RWPE1 (cell line): ENCODE results near the gene NR3C2.

Experiments
- CTCF ChIA-PET: fragments of 350-600 bp; sonication (Branson Sonifier 250); formaldehyde crosslinking; extraction: SDS; loops from one replicate; lab custom pipeline; 2021; lab: Yijun Ruan, JAX
- POLR2A ChIA-PET: fragments of 400-600 bp; formaldehyde crosslinking; extraction: SDS; loops from one replicate; lab custom pipeline; 2020; ENCODE audit warnings: antibody characterized with exemption; ENCODE audit not compliant: low non-redundant PET; lab: Yijun Ruan, JAX
- DNase-seq: peaks from one replicate; pipeline ENCODE4 v3.0.0; 2012; ENCODE audit warnings: low spot score
- H3K27ac ChIP-seq: fragments of 450-650 bp; 2 replicates; pipeline ENCODE4 v1.5.1; 2017
- TF ChIP-seq, protein P1 (sequence below): fragments of 450-650 bp; conservative IDR thresholded peaks from 2 replicates; pipeline ENCODE4 v1.5.1; 2017; ENCODE audit warnings: low read depth, mild to moderate bottlenecking

NR3C2 gene

DNA sequence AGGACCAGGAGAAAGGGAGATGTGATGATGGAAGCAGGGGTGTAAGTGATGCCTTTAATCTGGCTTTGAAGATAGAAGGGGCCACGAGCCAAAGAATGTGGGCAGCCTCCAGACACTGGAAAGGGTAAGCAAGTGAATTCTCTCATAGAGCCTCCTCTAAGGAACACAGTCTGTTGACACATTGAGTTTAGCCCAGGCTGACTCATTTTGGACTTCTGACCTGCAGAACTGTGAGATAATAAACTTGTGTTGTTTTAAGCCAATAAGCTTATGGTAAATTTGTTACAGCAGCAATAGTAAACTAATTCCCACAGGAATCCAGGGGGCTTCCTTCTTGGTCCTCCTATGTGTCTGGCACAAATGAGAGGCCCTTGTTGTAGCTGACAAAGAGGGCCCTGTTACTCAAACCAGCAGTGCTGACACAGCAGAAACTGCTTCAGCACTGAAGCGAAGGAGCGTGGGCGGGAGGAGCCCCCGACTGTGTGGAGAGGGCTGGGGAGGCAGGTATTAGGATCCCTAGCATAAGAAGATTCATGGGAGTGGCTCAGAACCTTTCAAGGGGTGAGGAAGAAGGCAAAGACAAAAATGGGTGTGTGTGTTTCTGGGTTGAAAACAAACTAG is 268.7 kb downstream of the NR3C2 start:
- POLR2A ChIA-PET: no interaction called here

DNA sequence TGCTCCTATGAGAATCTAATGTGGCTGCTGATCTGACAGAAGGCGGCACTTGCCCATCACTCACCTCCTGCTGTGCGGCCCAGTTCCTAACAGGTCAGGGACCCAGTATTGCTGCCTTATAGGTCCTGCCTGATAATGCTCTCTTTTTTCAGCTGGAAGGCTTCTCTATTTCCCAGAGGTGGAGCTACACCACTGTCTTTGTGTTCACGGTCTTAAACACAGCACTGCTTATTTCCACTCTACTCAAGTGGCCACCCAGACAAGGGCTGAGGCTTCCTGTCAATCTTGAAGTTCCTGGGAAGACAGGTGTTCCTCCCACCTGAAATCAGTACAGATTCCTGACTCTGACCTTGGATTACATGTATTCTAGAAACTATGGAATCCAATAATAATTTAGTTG is 270.6 kb downstream of the NR3C2 start:
- H3K27ac ChIP-seq: no peak overlapping the region
- ChIA-PET POLR2A (no interaction called here), CTCF (no interaction called here)
- TF ChIP-seq, protein P1, sequence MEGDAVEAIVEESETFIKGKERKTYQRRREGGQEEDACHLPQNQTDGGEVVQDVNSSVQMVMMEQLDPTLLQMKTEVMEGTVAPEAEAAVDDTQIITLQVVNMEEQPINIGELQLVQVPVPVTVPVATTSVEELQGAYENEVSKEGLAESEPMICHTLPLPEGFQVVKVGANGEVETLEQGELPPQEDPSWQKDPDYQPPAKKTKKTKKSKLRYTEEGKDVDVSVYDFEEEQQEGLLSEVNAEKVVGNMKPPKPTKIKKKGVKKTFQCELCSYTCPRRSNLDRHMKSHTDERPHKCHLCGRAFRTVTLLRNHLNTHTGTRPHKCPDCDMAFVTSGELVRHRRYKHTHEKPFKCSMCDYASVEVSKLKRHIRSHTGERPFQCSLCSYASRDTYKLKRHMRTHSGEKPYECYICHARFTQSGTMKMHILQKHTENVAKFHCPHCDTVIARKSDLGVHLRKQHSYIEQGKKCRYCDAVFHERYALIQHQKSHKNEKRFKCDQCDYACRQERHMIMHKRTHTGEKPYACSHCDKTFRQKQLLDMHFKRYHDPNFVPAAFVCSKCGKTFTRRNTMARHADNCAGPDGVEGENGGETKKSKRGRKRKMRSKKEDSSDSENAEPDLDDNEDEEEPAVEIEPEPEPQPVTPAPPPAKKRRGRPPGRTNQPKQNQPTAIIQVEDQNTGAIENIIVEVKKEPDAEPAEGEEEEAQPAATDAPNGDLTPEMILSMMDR: no peak
- DNase-seq: no peak

More for the DNA sequence above, 268.7 kb downstream of the NR3C2 start:
- no peak overlapping the region for H3K27ac ChIP-seq
- no peak for DNase-seq
- CTCF ChIA-PET: no interaction called here
- TF ChIP-seq, protein P1: no peak

DNA sequence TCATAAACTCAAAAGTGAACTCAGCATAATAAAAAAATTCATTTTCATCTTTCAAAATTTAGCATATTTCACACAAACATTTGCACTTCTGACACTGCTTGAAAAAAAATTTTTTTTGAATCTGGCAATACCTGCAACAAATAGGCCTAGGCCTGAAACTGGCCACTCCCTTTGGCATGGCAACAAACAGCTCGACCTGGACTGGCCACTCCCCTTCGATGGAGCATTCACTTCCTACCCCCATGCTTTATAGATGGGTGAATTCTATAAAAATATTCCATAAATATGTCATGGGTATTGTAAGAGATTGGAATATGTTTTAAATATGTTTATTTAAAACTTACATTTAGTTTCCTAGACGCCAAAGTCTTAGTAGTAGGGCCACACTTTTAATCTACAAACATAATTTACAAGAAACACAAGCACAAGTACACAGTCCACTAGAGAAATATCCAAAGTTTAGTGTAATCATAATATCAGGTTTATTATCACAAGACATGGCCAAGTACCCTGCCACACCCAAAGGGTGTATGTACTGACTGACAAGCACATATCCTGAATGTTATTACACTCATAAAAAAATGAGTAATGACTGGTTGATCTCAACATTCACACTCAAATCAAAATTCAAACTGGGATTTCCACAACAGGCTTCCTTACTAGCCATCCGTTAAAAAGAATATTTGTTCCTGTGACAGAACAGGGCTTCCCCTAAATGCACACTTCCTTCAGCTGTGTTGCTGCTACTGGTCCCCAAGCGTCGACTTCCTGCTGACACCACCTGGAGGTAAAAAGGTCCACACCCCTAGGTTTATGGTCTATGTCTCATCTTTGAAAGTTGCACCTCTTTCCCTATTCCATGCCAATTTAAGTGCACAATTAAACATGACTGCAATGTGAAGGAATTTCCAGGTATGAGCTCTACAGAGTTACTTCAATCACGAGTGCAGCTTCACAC is 271.5 kb downstream of the NR3C2 start:
- TF ChIP-seq, protein P1: no peak
- ChIA-PET POLR2A (no interaction called here), CTCF (interaction anchor here (0.7 kb wide), 1 partner anchor 167 kb away, joined by 4 read pairs; no protein-coding TSS in a partner anchor)
- no peak overlapping the region for H3K27ac ChIP-seq
- peak; percentile 14 for DNase-seq

DNA sequence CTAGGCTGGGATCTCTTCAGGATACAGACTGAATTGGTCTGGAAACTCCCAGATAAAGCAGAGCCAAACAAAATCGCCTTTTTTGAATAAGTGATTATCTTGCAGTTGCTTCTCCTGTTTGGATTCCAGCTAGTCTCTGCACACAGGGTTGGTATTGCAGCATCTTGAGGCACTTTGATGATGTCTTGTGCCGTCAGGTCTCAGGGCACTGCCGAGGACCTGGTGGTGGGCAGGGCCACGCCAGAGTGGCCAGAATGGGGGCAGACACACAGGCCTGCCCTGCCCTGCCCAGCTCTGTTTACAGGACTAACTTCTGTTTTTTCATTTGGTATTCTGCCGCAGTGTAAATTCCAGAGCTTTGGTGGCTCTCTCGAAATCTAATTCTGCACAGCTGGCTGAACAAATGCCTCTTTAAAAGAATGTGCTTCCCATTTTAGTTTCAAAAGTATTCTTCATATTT is 276.1 kb downstream of the NR3C2 start:
- ChIA-PET POLR2A (no interaction called here), CTCF (interaction anchor here (0.6 kb wide), 1 partner anchor 29 kb away, joined by 3 read pairs; no protein-coding TSS in a partner anchor)
- TF ChIP-seq, protein P1: no peak
- no peak overlapping the region for H3K27ac ChIP-seq
- no peak for DNase-seq

DNA sequence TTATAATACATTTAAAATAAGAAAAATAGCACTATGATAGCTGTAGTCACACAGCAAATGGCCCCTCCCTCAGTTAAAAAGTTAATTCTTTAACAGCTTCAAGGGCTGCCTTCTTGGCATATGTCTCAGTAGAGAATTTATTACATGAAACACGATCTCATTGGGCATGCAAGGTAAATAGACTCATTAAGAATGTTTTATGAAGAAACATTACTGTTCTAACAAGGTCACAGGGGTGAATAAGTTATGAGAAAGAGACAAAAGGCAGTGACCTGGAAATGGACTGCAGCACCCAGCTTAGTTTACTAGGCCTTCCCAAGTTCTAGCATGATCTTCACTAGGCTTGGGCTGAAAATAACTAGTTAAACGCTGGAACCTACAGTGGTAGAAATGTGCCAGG is 277.7 kb downstream of the NR3C2 start:
- H3K27ac ChIP-seq: no peak overlapping the region
- CTCF ChIA-PET: interaction anchor here (0.7 kb wide), 1 partner anchor 83 kb away, joined by 4 read pairs; no protein-coding TSS in a partner anchor
- TF ChIP-seq, protein P1: no peak
- DNase-seq: no peak
- POLR2A ChIA-PET: no interaction called here

DNA sequence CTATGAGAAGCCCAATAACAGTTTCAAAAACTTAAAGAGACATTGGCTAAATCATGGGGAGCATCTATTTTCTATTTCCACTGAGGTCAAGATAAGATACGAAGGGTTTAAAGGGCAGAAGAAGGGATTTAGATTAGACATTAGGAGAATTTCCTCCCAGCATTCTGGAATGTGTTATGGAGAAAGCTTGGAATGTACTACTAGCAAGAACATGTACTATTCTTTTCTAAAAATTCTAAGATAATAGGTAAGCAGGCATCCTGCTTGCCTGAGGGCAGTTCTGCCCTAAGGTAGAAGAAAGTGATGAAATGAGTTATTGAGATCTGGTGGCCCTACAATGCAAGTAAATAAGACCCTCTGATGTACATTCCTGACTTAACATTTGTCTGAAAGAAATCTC is 279.2 kb downstream of the NR3C2 start:
- peak; percentile 35 for DNase-seq
- H3K27ac ChIP-seq: no peak overlapping the region
- TF ChIP-seq, protein P1: no peak
- ChIA-PET CTCF (no interaction called here), POLR2A (no interaction called here)
